Measurements from ENCODE around the gene LDLRAD4.

The LDLRAD4 gene

DNA sequence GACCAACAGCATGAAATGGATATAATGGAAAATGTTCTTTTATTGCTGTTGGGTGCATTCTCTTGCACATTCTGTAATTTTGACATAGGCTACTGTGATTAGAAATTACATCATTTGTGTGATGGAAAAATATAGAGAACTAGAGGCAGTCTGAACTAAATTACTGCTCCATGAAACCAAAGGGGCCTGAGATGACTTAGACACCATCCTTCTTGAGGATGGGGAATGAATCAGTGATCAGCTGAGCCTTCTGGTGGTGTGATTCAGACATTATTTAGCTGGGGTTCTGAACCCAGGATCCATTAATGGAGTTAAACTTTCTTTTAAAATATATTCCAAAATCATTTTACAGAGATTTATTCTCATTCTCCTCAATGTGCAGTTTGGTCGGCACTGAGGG is 135.8 kb downstream of the LDLRAD4 start:
- CTCF ChIA-PET: no interaction called here
- POLR2A ChIA-PET: no interaction called here
- TF ChIP-seq TARDBP (IDR thresholded peaks at IDR 0.05) (no peak), SP1 (IDR thresholded peaks at IDR 0.05) (no peak), NFRKB (IDR thresholded peaks at IDR 0.05) (no peak), FOXK2 (IDR thresholded peaks at IDR 0.05) (no peak), ARNT (IDR thresholded peaks at IDR 0.05) (no peak), HDGF (IDR thresholded peaks at IDR 0.05; ENCODE audit: borderline replicate concordance) (no peak), ZNF384 (IDR thresholded peaks at IDR 0.05) (no peak), SUZ12 (IDR thresholded peaks at IDR 0.05) (no peak), FOXA1 (IDR thresholded peaks at IDR 0.05) (no peak)
- TF ChIP-seq, protein P1, sequence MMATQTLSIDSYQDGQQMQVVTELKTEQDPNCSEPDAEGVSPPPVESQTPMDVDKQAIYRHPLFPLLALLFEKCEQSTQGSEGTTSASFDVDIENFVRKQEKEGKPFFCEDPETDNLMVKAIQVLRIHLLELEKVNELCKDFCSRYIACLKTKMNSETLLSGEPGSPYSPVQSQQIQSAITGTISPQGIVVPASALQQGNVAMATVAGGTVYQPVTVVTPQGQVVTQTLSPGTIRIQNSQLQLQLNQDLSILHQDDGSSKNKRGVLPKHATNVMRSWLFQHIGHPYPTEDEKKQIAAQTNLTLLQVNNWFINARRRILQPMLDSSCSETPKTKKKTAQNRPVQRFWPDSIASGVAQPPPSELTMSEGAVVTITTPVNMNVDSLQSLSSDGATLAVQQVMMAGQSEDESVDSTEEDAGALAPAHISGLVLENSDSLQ (IDR thresholded peaks at IDR 0.05): no peak
- DNase-seq (ENCODE audit: extremely low spot score): no peak

DNA sequence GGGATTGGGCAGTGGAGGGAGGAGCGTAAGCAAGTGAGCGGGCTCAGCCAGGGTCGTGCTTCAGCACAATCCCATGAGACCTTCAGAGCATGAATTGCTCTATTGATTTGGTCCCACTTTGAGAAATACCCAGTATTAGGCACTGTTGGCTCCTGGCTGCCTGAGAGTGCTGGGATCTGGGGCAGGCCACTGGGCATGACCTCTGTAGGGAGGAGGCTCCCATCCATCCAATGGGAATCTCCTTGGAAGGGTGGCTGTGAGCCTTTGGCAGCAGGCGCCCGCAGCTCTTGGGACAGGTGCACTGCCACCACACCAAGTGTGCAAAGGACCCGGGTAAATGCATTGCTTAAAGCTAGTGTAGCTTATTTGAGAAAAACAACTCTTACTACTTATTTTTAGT is 137.5 kb downstream of the LDLRAD4 start:
- no peak for DNase-seq (ENCODE audit: extremely low spot score)
- TF ChIP-seq, protein P1 (IDR thresholded peaks at IDR 0.05): no peak
- TF ChIP-seq ZNF384 (IDR thresholded peaks at IDR 0.05) (no peak), ARNT (IDR thresholded peaks at IDR 0.05) (no peak), NFRKB (IDR thresholded peaks at IDR 0.05) (no peak), CTBP1 (IDR thresholded peaks at IDR 0.05; ENCODE audit: borderline replicate concordance) (no peak), LEF1 (IDR thresholded peaks at IDR 0.05; ENCODE audit: borderline replicate concordance) (no peak), FOXM1 (IDR thresholded peaks at IDR 0.05; ENCODE audit: borderline replicate concordance) (no peak), SP1 (IDR thresholded peaks at IDR 0.05) (no peak), TARDBP (IDR thresholded peaks at IDR 0.05) (no peak), HDGF (IDR thresholded peaks at IDR 0.05; ENCODE audit: borderline replicate concordance) (no peak)
- CTCF ChIA-PET: no interaction called here
- POLR2A ChIA-PET: no interaction called here

DNA sequence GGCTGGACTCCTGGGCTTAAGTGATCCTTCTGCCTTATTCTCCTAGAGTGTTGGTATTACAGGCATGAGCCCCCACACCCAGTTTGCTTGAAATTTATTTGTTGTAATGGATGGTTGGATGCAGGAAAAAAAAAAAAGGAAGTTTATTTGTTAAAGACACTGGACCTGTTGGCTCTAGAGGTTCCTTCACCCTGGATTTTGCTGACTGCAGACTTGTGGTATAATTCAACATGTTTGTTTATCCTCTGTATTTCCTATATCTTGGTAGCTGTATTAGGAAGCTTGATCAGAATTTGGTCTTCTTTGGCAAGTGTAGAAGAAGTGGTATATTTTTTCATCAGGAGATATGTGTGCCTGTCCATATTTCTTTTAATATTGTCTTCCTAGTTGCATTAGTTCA is 138.7 kb downstream of the LDLRAD4 start:
- CTCF ChIA-PET: interaction anchor here (0.9 kb wide), 1 partner anchor 145 kb away, joined by 3 read pairs; no protein-coding TSS in a partner anchor
- TF ChIP-seq L3MBTL2 (conservative IDR thresholded peaks at IDR 0.05): no peak
- no peak for TF ChIP-seq LEF1 (IDR thresholded peaks at IDR 0.05; ENCODE audit: borderline replicate concordance)
- no peak for TF ChIP-seq ZNF384 (IDR thresholded peaks at IDR 0.05)
- no peak for TF ChIP-seq CTBP1 (IDR thresholded peaks at IDR 0.05; ENCODE audit: borderline replicate concordance)
- TF ChIP-seq ARNT (IDR thresholded peaks at IDR 0.05): no peak
- TF ChIP-seq FOXK2 (IDR thresholded peaks at IDR 0.05): no peak
- TF ChIP-seq BHLHE40 (IDR thresholded peaks at IDR 0.05; ENCODE audit: borderline replicate concordance): no peak
- no peak for TF ChIP-seq SUZ12 (IDR thresholded peaks at IDR 0.05)
- TF ChIP-seq TARDBP (IDR thresholded peaks at IDR 0.05): no peak
- TF ChIP-seq FOXM1 (IDR thresholded peaks at IDR 0.05; ENCODE audit: borderline replicate concordance): no peak
- no peak for TF ChIP-seq FOXA1 (IDR thresholded peaks at IDR 0.05)
- TF ChIP-seq ELF4 (IDR thresholded peaks at IDR 0.05): no peak
- TF ChIP-seq, protein P1 (IDR thresholded peaks at IDR 0.05): no peak
- TF ChIP-seq SP1 (IDR thresholded peaks at IDR 0.05): no peak
- no peak for TF ChIP-seq HDGF (IDR thresholded peaks at IDR 0.05; ENCODE audit: borderline replicate concordance)
- TF ChIP-seq NFRKB (IDR thresholded peaks at IDR 0.05): no peak
- DNase-seq (ENCODE audit: extremely low spot score): no peak
- POLR2A ChIA-PET: no interaction called here

DNA sequence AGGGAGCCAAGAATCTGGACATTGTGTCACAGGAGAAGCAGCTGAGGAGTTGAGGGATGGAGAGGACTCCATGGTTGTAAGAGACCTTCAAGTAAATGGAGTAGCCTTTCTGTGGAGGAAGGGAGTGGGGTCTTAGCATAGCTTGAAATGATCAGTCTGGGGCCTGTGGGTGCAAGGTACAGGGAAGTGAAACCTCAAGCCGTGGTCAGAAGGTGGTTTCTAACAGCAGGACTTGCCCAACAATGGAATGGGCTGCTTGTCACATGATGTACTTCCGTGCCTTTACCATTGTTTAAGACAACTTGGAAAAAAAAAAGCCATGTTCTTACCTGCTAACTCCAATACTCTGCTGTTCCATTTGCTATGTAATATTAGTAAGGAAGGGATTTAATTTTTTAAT is 140.7 kb downstream of the LDLRAD4 start:
- ChIA-PET CTCF (no interaction called here), POLR2A (no interaction called here)
- TF ChIP-seq BHLHE40 (IDR thresholded peaks at IDR 0.05; ENCODE audit: borderline replicate concordance) (no peak), SUZ12 (IDR thresholded peaks at IDR 0.05) (no peak), ELF4 (IDR thresholded peaks at IDR 0.05) (no peak), NFRKB (IDR thresholded peaks at IDR 0.05) (no peak), CTBP1 (IDR thresholded peaks at IDR 0.05; ENCODE audit: borderline replicate concordance) (no peak), TARDBP (IDR thresholded peaks at IDR 0.05) (no peak), FOXK2 (IDR thresholded peaks at IDR 0.05) (no peak), HDGF (IDR thresholded peaks at IDR 0.05; ENCODE audit: borderline replicate concordance) (no peak), ZNF384 (IDR thresholded peaks at IDR 0.05) (no peak), SP1 (IDR thresholded peaks at IDR 0.05) (no peak), L3MBTL2 (conservative IDR thresholded peaks at IDR 0.05) (no peak), LEF1 (IDR thresholded peaks at IDR 0.05; ENCODE audit: borderline replicate concordance) (no peak), FOXM1 (IDR thresholded peaks at IDR 0.05; ENCODE audit: borderline replicate concordance) (no peak), ARNT (IDR thresholded peaks at IDR 0.05) (no peak), FOXA1 (IDR thresholded peaks at IDR 0.05) (no peak)
- TF ChIP-seq, protein P1 (IDR thresholded peaks at IDR 0.05): no peak
- no peak for DNase-seq (ENCODE audit: extremely low spot score)

DNA sequence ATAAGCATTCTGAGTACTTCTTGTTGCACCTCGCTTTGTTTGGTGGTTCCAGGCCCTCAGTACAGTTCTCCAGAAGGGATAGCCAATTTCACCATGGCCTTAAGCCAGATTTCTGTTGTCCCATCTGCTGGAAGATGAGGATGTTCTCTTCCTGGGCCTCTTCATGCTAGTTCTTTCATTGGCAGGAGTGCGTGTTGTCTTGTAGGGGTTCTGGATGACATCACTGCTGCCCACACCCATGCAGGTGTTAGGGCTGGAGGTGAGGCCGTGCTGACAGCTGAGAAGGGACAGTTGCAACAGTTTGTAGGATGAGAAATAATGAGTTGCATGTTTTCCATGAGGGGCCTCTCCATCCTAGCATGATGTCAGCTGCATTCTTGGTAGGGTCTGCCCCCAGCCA is 142.9 kb downstream of the LDLRAD4 start:
- TF ChIP-seq, protein P1 (IDR thresholded peaks at IDR 0.05): no peak
- TF ChIP-seq BHLHE40 (IDR thresholded peaks at IDR 0.05; ENCODE audit: borderline replicate concordance) (no peak), TARDBP (IDR thresholded peaks at IDR 0.05) (no peak)

More for the DNA sequence above, 142.9 kb downstream of the LDLRAD4 start:
- POLR2A ChIA-PET: no interaction called here
- DNase-seq (ENCODE audit: extremely low spot score): no peak
- CTCF ChIA-PET: no interaction called here

Measured in HEK293T (cell line).